GM12878 (cell line): ENCODE data around the gene ZNHIT1. TPM values are rescaled to one million over a fixed set of nuclear protein-coding genes. Genes with fewer than 3 reads are reported as not detected.

Experiments
- ATAC-seq: fragments of 200-7000 bp; cut with Tn5 transposase; 3 replicates; pipeline ENCODE4 v1.9.1; 2020; ENCODE audit warnings: mild to moderate bottlenecking, moderate library complexity
- BruUV-seq: library from RNA; stranded (reverse); fragments of 400-500 nt; replicated peaks from 2 replicates; lab custom pipeline; 2021; lab: Mats Ljungman, UMichigan
- CTCF ChIA-PET: fragments of 300-600 bp; sonication (Branson Sonifier 250); formaldehyde crosslinking; extraction: SDS; loops from one replicate; lab custom pipeline; 2021; ENCODE audit warnings: inconsistent platforms; lab: Yijun Ruan, JAX
- POLR2A ChIA-PET: fragments of 350-600 bp; formaldehyde crosslinking; extraction: SDS; loops from one replicate; lab custom pipeline; 2021; ENCODE audit warnings: inconsistent platforms; lab: Charles Lee
- RAD21 ChIA-PET: fragments of 300-600 bp; sonication (Branson Sonifier 250); formaldehyde crosslinking; loops from one replicate; lab custom pipeline; 2023; ENCODE audit warnings: antibody characterized with exemption; ENCODE audit not compliant: unreplicated experiment; lab: Charles Lee
- SMC1A ChIA-PET: fragments of 300-600 bp; sonication (Branson Sonifier 250); formaldehyde crosslinking; loops from one replicate; lab custom pipeline; 2023; ENCODE audit not compliant: unreplicated experiment, uncharacterized antibody; lab: Charles Lee
- DNase-seq: peaks from one replicate; pipeline ENCODE4 v3.0.0-alpha.2; 2011; ENCODE audit warnings: low read depth, low spot score
- FAIRE-seq: peaks from 3 replicates; lab custom pipeline; 2011; peaks lifted over from hg19 to GRCh38; lab: Jason Lieb, UNC
- H2AFZ ChIP-seq: 2 replicates; pipeline ENCODE4 v1.6.0; 2011; ENCODE audit warnings: low read depth, low read length, control low read depth; ENCODE audit not compliant: control insufficient read depth
- H3K27ac ChIP-seq: 2 replicates; pipeline ENCODE4 v1.5.1; 2011; ENCODE audit warnings: control low read depth; ENCODE audit not compliant: control insufficient read depth, insufficient read depth
- H3K27me3 ChIP-seq, 2 experiments: replicated peaks in 1 of 2; 2 replicates each; pipeline versions ENCODE4 v1.6.0 to v1.6.1; 2011; ENCODE audit warnings: low read length in 1 of 2; ENCODE audit not compliant: control insufficient read depth in 2 of 2, insufficient read depth in 2 of 2
- H3K36me3 ChIP-seq, 2 experiments: 2 replicates each; pipeline ENCODE4 v1.5.1; 2011; ENCODE audit warnings: low read length in 1 of 2; ENCODE audit not compliant: control insufficient read depth in 2 of 2, insufficient read depth in 2 of 2
- H3K4me1 ChIP-seq: 2 replicates; pipeline ENCODE4 v1.6.1; 2011; ENCODE audit warnings: mild to moderate bottlenecking, low read length, moderate library complexity, mixed read lengths; ENCODE audit not compliant: control insufficient read depth, insufficient read depth
- H3K4me2 ChIP-seq: 2 replicates; pipeline ENCODE4 v1.6.0; 2011; ENCODE audit warnings: control low read depth; ENCODE audit not compliant: control insufficient read depth, insufficient read depth
- H3K4me3 ChIP-seq: fragments of 200-600 bp; sonication (generic); 2 replicates; pipeline ENCODE4 v1.5.1; 2016
- H3K79me2 ChIP-seq: 2 replicates; pipeline ENCODE4 v1.6.0; 2011; ENCODE audit warnings: low read length; ENCODE audit not compliant: control insufficient read depth, insufficient read depth
- H3K9ac ChIP-seq: 2 replicates; pipeline ENCODE4 v1.8.0; 2011; ENCODE audit warnings: low read length, control low read depth, mixed read lengths; ENCODE audit not compliant: control insufficient read depth, insufficient read depth
- H3K9me3 ChIP-seq: replicated peaks from 3 replicates; pipeline ENCODE4 v1.5.1; 2011; ENCODE audit warnings: mild to moderate bottlenecking, low read length; ENCODE audit not compliant: control insufficient read depth, insufficient read depth
- H4K20me1 ChIP-seq: 2 replicates; pipeline ENCODE4 v1.6.0; 2011; ENCODE audit not compliant: control insufficient read depth, insufficient read depth
- CREB1 ChIP-seq: IDR thresholded peaks from 2 replicates; pipeline ENCODE4 v1.6.1; 2012; ENCODE audit warnings: low read depth, mild to moderate bottlenecking, inconsistent platforms
- HDAC6 ChIP-seq: fragments of 200-600 bp; sonication (generic); IDR thresholded peaks from one replicate; pipeline ENCODE4 v1.8.0; 2017; ENCODE audit warnings: antibody characterized with exemption; ENCODE audit not compliant: unreplicated experiment
- HDGF ChIP-seq: fragments of 450-650 bp; IDR thresholded peaks from 2 replicates; pipeline ENCODE4 v1.6.1; 2016; ENCODE audit warnings: antibody characterized with exemption
- MYC ChIP-seq: IDR thresholded peaks from 2 replicates; pipeline ENCODE4 v1.6.1; 2011; ENCODE audit warnings: mild to moderate bottlenecking, low read length, moderate library complexity, inconsistent platforms; ENCODE audit not compliant: insufficient read depth, insufficient replicate concordance, insufficient read length, severe bottlenecking
- NBN ChIP-seq: fragments of 450-650 bp; IDR thresholded peaks from 2 replicates; pipeline ENCODE4 v1.6.1; 2016
- WGBS: methylation state at CpG from one replicate; pipeline ENCODE4 v1.1.6; 2016; ENCODE audit warnings: low lambda C conversion rate; ENCODE audit not compliant: insufficient replicate concordance, insufficient coverage; ENCODE audit errors: missing lambda C conversion rate; 5-methylcytosine and 5-hydroxymethylcytosine counted together
- in situ Hi-C: fragments of 300-500 bp; cut with MboI; formaldehyde crosslinking; loops from 9 replicates; pipeline ENCODE4 v1.14.3; 2018; ENCODE audit warnings: mixed read lengths
- intact Hi-C: fragments of 100-400 bp; cut with micrococcal nuclease; formaldehyde crosslinking; loops from one replicate; pipeline ENCODE4 v1.14.2; 2022; ENCODE audit not compliant: unreplicated experiment
- polyA plus RNA-seq, 11 experiments: library from polyadenylated mRNA; depleted of rRNA in 4 of 11; unstranded in 6 of 11; stranded (reverse) in 5 of 11; fragments of >200 nt; fragmentation: Nextera tagmentation in 4 of 11; fragmentation: Illumina TruSeq in 1 of 11; extraction: Ambion mirVana in 4 of 11; extraction: Trizol in 1 of 11; gene quantifications; 1 replicate in 1 of 11; 2 replicates in 10 of 11; pipeline versions ENCODE4 v1.2.1 to v1.2.3, GENCODE V29; 2011 to 2016; ENCODE audit warnings: inconsistent platforms in 2 of 11, missing spikeins in 2 of 11, low read depth in 1 of 11
- total RNA-seq, 4 experiments: library from RNA; depleted of rRNA in 3 of 4; stranded (reverse); fragments of >200 nt in 3 of 4; fragmentation: Illumina TruSeq in 1 of 4; extraction: Trizol in 1 of 4; gene quantifications; 2 replicates each; pipeline versions ENCODE4 v1.2.1 to v1.2.3, GENCODE V29; 2013 to 2021
- TF ChIP-seq, protein P1 (sequence below): fragments of 450-650 bp; IDR thresholded peaks from 2 replicates; pipeline ENCODE4 v1.6.1; 2017; ENCODE audit warnings: mild to moderate bottlenecking, moderate library complexity
- TF ChIP-seq, protein P2 (sequence below): fragments of 150-350 bp; IDR thresholded peaks from 2 replicates; pipeline ENCODE4 v1.6.1; 2016; ENCODE audit warnings: low read depth, low read length

Gene ZNHIT1
- total and polyA plus RNA-seq, 10 of the 15 experiments (the other 5 are each of a cell fraction or from before 2014, with no cell fraction given), result 3.8 to 79.2 (median 44.5) TPM

DNA sequence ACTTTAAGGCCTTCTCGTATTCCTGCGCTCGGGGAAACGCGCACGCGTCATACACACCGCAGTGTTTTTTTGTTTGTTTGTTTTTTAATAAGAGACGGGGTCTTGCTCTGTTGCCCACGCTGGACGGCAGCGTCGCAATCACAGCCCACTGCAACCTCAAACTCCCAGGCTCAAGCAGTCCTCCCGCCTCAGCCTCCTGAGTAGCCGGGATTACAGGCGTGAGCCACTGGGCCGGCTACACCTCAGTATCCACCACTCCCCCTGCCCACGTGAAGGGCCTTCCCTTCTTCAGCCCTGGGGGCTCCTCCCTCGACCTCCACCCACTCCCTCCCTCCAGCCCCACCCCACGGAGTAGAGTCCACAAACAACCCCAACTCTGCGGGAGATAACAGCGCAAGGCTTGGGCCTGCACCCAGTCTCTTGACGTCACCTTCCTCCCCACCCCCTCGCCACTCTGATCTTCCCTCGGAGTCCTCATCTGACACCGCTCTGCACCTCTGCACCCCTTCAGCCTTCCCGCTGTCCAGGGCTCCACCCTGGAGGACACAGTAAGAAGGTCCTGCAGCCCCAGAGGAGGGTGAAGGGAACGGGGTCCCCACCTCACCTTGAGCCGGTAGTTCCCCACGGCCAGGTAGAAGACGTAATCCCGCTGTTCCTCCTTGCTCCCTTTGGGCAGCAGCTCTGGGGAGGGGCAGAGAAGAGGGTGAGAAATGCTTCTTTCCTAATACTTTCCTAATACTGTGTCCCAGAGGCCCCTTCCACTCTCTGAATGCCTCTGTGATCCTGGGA lies 22.5 kb downstream of the ZNHIT1 start:
- SMC1A ChIA-PET, result no interaction called here
- TF ChIP-seq MYC, result no peak
- TF ChIP-seq, protein P1, sequence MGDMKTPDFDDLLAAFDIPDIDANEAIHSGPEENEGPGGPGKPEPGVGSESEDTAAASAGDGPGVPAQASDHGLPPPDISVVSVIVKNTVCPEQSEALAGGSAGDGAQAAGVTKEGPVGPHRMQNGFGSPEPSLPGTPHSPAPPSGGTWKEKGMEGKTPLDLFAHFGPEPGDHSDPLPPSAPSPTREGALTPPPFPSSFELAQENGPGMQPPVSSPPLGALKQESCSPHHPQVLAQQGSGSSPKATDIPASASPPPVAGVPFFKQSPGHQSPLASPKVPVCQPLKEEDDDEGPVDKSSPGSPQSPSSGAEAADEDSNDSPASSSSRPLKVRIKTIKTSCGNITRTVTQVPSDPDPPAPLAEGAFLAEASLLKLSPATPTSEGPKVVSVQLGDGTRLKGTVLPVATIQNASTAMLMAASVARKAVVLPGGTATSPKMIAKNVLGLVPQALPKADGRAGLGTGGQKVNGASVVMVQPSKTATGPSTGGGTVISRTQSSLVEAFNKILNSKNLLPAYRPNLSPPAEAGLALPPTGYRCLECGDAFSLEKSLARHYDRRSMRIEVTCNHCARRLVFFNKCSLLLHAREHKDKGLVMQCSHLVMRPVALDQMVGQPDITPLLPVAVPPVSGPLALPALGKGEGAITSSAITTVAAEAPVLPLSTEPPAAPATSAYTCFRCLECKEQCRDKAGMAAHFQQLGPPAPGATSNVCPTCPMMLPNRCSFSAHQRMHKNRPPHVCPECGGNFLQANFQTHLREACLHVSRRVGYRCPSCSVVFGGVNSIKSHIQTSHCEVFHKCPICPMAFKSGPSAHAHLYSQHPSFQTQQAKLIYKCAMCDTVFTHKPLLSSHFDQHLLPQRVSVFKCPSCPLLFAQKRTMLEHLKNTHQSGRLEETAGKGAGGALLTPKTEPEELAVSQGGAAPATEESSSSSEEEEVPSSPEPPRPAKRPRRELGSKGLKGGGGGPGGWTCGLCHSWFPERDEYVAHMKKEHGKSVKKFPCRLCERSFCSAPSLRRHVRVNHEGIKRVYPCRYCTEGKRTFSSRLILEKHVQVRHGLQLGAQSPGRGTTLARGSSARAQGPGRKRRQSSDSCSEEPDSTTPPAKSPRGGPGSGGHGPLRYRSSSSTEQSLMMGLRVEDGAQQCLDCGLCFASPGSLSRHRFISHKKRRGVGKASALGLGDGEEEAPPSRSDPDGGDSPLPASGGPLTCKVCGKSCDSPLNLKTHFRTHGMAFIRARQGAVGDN, result no peak
- no peak for TF ChIP-seq HDAC6
- TF ChIP-seq HDGF, result no peak
- TF ChIP-seq, protein P2, sequence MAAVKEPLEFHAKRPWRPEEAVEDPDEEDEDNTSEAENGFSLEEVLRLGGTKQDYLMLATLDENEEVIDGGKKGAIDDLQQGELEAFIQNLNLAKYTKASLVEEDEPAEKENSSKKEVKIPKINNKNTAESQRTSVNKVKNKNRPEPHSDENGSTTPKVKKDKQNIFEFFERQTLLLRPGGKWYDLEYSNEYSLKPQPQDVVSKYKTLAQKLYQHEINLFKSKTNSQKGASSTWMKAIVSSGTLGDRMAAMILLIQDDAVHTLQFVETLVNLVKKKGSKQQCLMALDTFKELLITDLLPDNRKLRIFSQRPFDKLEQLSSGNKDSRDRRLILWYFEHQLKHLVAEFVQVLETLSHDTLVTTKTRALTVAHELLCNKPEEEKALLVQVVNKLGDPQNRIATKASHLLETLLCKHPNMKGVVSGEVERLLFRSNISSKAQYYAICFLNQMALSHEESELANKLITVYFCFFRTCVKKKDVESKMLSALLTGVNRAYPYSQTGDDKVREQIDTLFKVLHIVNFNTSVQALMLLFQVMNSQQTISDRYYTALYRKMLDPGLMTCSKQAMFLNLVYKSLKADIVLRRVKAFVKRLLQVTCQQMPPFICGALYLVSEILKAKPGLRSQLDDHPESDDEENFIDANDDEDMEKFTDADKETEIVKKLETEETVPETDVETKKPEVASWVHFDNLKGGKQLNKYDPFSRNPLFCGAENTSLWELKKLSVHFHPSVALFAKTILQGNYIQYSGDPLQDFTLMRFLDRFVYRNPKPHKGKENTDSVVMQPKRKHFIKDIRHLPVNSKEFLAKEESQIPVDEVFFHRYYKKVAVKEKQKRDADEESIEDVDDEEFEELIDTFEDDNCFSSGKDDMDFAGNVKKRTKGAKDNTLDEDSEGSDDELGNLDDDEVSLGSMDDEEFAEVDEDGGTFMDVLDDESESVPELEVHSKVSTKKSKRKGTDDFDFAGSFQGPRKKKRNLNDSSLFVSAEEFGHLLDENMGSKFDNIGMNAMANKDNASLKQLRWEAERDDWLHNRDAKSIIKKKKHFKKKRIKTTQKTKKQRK, result no peak
- no peak for TF ChIP-seq CREB1
- no peak for TF ChIP-seq NBN
- H3K27ac ChIP-seq, result no peak overlapping the region
- no peak overlapping the region for H3K4me3 ChIP-seq
- no peak overlapping the region for H3K4me2 ChIP-seq
- no TSS peak for BruUV-seq
- intact Hi-C loops, result no loop called here
- in situ Hi-C loops, result no loop called here
- POLR2A ChIA-PET, result no interaction called here
- peaks cover 7 to 14% of the 10 kb centered on the region in 2 experiments; a peak in 3 of 4 replicates for H3K36me3 ChIP-seq
- 97% methylated on average over 31 of the region's 32 CpGs for WGBS
- peaks cover 6% of the 10 kb centered on the region for H3K4me1 ChIP-seq
- CTCF ChIA-PET, result interaction anchor here (5.3 kb wide), 1 partner anchor 96 kb away, joined by 74 read pairs; no protein-coding TSS in a partner anchor
- RAD21 ChIA-PET, result no interaction called here
- no peaks in the 10 kb centered on the region for H3K27me3 ChIP-seq
- H3K79me2 ChIP-seq, result peaks cover 18% of the 10 kb centered on the region
- ATAC-seq (no peak), FAIRE-seq (no peak), DNase-seq (no peak)
- no peak overlapping the region for H2AFZ ChIP-seq
- no peaks in the 10 kb centered on the region for H4K20me1 ChIP-seq
- H3K9ac ChIP-seq, result no peak overlapping the region
- H3K9me3 ChIP-seq, result no peaks in the 10 kb centered on the region
